T-helper 1 cell treated with Interleukin-12 subunit alpha and Interleukin-12 subunit beta and Interleukin-4 antibody, amounts not matched to agents 30 ng/mL and 1 ng/mL, for 36 hours (primary cell): ENCODE measurements around the gene QPCT. TPM values are rescaled to one million over a fixed set of nuclear protein-coding genes. Genes with fewer than 3 reads are reported as not detected.

Source experiments
- total RNA-seq: library from RNA; stranded (reverse); gene quantifications from 2 replicates; pipeline ENCODE4 v1.2.3, GENCODE V29; 2022

The QPCT gene
- total RNA-seq, 1 donor from 2014 or later: 0.54 TPM

Other genes starting within 250 kb of the QPCT start
- 79.6 and 87.9 TPM in 2 replicates for gene EIF2AK2, start 187.7 kb upstream of the QPCT start, total RNA-seq
- not detected in 2 replicates for gene SULT6B1, start 156.0 kb upstream of the QPCT start, total RNA-seq
- gene CEBPZOS, start 148.1 kb upstream of the QPCT start, total RNA-seq: 38.5 and 40.8 TPM in 2 replicates
- gene CEBPZ, start 113.0 kb upstream of the QPCT start, total RNA-seq: 48.8 and 51.2 TPM in 2 replicates
- gene NDUFAF7, start 113.0 kb upstream of the QPCT start, total RNA-seq: 21.7 and 22.6 TPM in 2 replicates
- 15.1 and 18.5 TPM in 2 replicates for gene PRKD3, start 19.8 kb upstream of the QPCT start, total RNA-seq